DMS 273 (cell line): Measurements from ENCODE around the gene SNX21.
"Not testable (repeated sequence)": the region's sequence is repeated elsewhere in the genome, so short reads cannot be mapped to it uniquely, and the experiment has no call there.

Experiments
- DNase-seq: peaks from one replicate; lab custom pipeline; 2025; ENCODE audit not compliant: unreplicated experiment; lab: John Stamatoyannopoulos, UW

SNX21 gene

DNA sequence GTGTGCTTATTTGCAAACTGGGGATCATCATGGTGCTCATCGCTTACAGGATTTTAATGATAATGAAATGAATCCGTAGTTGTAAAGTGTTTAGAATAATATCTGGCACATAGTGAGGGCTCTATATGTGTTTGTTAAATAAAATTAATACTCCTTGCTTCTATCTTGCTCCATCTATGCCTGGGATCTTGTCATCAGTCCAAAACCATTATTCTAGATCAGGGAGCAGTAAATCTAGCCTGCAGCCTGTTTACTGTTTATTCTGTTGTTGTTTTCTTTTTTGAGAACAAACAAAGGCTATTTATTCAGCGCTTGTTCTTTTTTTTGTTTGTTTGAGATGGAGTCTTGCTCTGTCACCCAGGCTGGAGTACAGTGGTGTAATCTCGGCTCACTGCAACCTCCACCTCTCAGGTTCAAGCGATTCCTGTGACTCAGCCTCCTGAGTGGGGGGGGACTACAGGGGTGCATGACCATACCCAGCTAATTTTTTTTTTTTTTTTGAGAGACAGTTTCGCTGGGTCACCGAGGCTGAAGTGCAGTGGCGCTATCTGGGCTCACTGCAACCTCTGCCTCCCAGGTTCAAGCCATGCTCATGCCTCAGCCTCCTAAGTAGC is 15.5 kb downstream of the SNX21 start:
- no peak for DNase-seq

- DNase-seq: no peak
These were observed 16.6 kb downstream of the SNX21 start for GRCh38 chr20:45850238-45850637.

GRCh38 chr20:45850926-45851325 is 17.3 kb downstream of the SNX21 start:
- no peak for DNase-seq

- no peak for DNase-seq
These were observed 17.9 kb downstream of the SNX21 start for GRCh38 chr20:45851501-45851900.

GRCh38 chr20:45852326-45852725 is 18.7 kb downstream of the SNX21 start:
- no peak for DNase-seq

DNA sequence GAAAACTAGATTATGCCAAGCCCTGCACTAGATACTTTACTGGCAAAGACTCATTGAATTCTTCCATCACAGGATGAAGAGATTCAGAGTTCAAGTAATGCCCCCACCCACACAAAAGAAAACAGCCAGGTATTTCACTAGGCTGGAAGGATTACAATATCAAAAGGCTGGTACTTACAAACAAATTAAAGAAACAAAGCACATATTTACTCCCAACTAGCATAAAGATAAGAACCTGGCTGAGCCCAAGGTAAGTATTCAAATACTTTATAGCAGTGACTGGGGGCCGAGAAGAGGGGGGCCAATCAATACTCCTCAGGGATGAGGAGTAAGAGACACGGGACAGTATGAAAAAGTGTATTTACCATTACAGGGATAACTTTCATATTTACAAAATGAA is 19.9 kb downstream of the SNX21 start:
- DNase-seq: no peak

GRCh38 chr20:45857114-45857881 is 23.7 kb downstream of the SNX21 start, which contains the start of the genes ACOT8 and ZSWIM3:
ACOT8 (minus strand) TSS chr20:45857392; CDS start chr20:45857315, 77 bp downstream.
ZSWIM3 (plus strand) TSS chr20:45857614; CDS start chr20:45857826, 212 bp downstream.
- peak; percentile 100 for DNase-seq

DNA sequence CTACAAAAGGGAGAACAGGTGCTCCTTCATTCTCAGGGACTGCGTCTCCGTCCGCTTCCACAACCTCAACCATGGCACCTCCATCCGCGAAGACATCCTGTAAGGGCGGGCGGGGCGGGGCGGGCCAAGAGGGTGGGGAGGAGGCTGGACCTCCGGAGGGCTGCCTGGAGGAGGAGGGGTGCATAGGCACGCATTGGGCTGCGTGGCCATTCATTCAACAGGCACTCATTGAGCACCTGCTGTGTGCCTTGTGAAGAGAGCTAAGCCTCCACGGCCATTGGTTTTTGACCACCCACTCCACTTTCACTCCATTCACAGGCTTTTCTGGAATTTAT is 24.2 kb downstream of the SNX21 start:
- no peak for DNase-seq

DNA sequence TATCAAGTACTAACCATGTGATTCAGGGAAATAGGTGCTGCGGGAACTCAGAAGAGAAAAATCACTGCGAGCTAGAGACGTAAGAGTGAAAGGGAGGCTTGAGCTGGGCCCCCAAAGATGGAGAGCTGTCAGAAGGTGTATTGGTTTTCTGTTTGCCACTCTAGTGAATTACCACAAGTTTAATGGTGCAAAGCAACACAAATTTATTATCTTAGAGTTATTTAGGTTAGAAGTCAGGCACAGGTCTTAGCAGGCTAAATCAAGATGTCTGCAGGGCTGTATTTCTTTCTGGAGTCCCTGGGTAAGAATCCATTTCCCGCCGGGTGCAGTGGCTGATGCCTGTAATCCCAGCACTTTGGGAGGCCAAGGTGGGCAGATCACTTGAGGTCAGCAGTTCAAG is 26.3 kb downstream of the SNX21 start:
- DNase-seq: no peak

- DNase-seq: no peak
These were observed 27.1 kb downstream of the SNX21 start for GRCh38 chr20:45860560-45861220.

GRCh38 chr20:45861221-45862075 is 27.8 kb downstream of the SNX21 start:
- DNase-seq: peak; percentile 79

- no peak for DNase-seq
These were observed 30.2 kb downstream of the SNX21 start for GRCh38 chr20:45863543-45864470.

DNA sequence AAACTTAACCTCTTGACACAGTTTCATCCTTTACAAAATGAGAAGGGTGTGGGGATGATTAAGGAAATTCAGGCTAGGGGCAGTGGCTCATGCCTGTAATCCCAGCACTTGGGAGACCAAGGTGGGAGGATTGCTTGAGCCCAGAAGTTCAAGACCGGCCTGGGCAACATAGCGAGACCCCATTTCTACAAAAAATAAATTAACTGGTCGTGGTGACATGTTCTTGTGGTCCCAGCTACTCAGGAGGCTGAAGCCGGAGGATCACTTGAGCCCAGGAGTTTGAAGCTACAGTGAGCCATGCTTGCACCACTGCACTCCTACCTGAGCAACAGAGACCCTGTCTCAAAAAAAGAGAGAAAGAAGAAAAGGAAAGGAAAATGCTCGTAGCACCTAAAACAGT is 32.9 kb downstream of the SNX21 start:
- DNase-seq: no peak

GRCh38 chr20:45867136-45867818 is 33.7 kb downstream of the SNX21 start:
- no peak for DNase-seq

- DNase-seq: no peak
These were observed 34.2 kb downstream of the SNX21 start for GRCh38 chr20:45867819-45868176.

- DNase-seq: no peak
These were observed 39.0 kb downstream of the SNX21 start for GRCh38 chr20:45872626-45873025.

- no peak for DNase-seq
These were observed 40.0 kb downstream of the SNX21 start for GRCh38 chr20:45873409-45874103.

GRCh38 chr20:45874104-45874481 is 40.5 kb downstream of the SNX21 start:
- DNase-seq: not testable (repeated sequence)

- no peak for DNase-seq
These were observed 41.0 kb downstream of the SNX21 start for GRCh38 chr20:45874576-45874975.
